ENCODE results near the gene DNM2.

Gene DNM2

DNA sequence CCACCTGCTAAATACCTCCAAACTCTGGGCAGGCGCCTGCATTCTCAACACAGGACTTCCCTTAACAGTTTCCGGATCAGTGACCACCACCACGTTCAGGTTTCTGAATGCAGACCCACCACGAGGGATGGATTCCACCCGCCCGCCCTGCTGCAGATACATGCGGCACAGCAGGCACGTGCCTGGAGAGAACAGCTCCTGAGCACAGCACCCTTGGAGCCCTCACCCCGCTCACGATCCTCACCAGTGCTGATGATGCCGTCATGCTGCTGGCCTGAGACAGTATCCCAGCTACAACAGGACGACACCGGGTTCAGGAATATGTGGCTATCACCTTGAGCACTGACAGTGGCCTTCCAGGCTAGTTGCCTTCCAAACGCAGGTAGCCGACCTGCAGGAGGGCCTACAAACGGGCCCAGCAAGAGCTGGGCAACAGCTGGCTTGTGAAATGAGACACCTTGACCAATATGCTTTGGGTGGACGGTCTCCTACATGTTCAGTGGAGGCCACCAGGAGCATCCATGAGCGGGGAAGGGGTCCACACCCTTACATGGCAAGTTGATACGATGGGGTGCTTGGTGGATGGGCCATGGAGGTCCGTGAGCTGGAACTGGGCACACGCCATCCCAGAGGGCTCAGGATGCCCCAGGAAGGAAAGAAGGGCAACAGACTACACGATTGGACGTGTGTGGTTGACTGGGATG, 26.5 kb upstream of the DNM2 start:
- no peak for DNase-seq

DNA sequence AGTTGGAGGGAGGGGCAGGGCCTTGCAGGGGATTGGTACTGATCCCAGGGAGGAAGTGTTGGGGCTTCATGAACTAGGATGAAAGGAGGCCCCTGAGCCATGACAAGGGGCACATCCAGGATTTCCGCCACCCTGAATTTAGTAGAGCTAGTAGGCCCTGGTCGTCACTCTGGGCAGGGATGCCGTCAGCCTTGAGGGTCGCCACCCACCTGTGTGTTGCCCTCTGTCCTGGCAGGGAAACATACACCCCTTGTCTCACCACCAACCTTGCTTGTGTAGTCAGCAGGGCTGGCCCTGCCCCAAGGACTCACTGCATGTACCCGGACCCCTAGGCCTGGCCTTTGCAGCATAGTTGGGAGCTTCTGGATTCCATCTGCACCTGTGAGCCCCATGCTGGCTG, 26.0 kb upstream of the DNM2 start:
- DNase-seq = no peak

DNA sequence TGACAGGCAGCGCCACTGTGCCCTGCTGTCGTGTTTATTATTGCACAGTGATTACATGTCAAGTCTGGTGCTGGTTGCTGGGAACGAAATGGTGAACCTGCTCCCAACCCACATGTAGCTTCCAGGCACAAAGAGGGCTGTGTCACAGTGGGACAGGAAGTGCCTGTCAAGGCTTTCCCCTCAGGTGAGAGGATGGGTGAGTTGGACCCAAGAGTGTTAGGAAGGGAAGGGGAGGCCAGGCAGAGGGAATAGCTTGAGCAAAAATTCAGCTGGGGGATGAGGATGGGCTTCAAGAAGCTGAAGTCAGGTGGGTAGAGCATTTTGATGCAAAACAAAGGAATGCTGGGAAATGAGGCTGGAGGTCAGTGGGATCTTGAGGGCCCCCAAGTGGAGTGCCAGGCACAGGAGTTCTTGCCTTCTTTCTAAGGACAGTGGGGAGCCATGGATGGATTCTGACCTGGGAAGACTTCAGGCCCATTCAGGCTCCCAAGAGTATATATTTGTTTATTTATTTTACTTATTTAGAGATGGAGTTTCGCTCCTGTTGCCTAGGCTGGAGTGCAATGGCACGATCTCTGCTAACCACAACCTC, 25.1 kb upstream of the DNM2 start:
- DNase-seq = no peak

DNA sequence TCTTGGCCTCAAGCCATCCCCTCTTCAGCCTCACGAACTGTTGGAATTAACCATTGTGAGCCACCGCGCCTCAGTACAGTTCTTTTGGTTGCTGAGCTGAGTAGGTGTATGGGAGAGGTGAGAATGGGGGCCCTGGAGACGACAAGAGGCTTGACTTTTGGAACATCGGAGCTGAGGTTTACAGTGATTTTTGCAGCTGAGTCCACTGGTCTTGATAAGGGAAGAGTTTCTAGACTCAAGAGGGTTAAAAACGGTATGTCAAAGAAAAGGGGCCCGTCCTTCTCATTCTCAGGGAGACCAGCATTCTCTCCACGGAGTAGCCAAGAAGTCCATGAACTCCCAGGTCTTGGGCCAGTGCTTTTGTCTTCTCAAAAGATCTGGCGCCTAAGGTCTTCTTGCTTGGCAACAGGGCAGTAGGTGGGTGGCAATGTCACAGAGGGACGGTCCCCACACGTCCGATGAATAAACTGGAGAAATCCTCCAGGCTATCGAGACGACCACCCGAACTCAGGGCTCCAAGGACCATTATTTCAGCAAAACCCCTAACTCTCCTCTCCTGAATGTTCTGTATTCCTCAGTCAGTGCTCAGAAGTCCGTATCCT, 23.1 kb upstream of the DNM2 start:
- DNase-seq = no peak

DNA sequence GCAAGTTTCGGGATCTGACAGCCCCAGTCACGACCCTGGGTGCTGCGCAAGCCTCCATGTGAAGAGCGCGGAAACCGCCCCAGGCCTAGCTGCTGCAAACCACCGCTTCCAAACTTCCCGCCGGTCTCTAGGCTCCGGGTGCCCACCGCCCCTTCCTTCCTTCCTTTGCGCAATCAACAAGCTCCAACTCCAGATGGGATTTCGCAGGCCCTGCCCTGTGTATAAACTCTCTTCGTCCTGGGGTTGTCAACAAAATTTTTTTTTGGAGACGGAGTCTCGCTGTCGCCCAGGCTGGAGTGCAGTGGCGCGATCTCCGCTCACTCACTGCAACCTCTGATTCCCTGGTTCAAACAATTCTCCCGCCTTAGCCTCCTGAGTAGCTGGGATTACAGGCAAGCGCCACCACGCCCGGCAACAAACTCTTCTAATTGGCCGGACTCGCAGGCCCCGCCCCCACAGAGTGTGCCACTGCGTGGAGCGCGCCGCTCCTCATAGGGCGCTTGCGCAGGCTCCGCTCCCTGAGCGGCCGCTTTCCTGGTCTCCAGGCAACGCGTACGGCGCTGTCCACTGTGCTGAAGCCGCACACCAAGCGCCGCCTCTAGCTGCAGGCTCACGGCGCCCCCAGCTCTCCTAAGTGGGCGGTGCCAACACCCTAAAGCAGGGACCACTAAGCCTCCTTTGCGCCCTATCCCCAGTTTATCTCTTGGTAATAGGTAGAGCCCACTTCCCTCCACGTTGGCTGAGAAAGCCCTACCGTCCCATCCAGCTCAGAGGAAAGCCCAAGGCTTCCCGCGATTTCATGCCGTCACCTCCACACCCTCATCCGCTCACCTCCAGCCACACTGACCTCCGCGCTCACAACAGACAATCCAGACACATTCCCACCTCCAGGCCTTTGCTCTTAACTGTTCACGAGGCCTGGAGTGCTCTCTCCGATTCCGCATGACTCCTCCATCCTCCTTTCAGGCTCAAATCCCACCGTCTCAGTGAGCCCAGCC, 22.2 kb upstream of the DNM2 start:
- peak; percentile 62 for DNase-seq

DNA sequence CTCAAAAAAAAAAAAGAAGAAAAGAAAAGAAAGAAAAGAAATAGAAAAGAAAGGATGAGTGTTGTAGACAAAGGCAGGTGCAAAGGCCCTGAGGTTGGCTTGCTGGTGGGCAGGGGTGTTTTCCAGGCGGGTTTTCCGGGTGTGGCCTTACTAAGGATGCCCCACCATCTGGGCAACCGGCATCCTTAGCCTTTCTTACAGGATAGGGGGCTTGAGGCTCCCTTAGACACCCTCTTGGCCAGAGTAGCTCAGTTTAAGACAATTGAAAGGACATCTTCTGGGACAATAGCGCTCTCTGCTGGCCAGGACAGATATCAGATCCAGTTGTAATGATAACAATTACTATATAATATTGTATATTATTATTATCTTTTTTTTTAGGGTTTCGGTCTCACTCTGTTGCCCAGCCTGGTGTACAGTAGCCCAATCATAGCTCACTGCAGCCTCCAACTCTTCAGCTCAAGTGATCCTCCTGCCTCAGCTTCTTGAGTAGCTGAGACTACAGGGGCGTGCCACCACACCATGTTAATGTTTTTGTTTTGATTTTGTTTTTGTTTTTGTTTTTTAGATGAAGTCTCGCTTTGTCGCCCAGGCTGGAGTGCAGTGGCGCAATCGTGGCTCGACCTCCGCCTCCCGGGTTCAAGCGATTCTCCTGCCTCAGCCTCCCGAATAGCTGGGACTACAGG, 18.1 kb upstream of the DNM2 start:
- DNase-seq = peak; percentile 49

DNA sequence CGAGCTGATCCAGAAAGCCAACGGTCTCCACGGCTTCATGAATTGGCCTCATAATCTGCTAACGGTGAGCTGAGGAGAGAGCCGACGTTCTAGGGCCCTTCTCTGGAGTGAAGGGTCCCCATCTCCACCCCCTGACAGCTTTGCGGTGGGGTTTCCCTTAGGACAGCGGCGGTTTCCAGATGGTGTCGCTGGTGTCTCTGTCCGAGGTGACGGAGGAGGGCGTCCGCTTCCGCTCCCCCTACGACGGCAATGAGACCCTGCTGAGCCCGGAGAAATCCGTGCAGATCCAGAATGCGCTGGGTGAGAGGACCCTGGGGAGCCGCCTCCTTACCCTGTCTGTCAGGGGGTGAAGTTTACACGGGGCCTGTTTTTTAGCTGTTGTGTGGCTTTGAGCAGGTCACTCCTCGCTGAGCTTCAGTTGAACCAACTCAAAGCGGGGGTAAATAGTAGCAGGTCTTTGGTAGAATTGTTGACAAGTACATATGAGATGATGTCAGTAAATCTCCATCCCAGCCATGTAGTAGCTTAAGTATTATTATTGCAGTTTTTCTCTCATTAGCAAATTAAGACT, 15.8 kb upstream of the DNM2 start:
- DNase-seq = no peak

DNA sequence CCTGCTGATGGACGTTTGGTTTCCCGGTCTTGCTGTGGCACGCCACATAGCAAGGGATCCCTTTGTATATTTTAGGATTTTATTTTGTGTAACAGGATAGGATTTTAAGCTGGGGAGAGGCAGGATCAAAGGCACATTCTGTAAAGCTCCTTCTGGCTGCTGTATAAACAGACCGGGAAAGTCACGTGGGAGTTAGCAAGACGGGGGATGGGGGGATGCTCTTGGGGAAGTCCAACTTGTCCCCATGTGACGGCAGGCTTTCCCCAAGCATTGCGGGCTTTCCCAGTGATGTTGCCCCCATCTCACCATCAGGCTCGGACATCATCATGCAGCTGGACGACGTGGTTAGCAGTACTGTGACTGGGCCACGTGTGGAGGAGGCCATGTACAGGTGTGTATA, 10.9 kb upstream of the DNM2 start:
- DNase-seq = no peak

DNA sequence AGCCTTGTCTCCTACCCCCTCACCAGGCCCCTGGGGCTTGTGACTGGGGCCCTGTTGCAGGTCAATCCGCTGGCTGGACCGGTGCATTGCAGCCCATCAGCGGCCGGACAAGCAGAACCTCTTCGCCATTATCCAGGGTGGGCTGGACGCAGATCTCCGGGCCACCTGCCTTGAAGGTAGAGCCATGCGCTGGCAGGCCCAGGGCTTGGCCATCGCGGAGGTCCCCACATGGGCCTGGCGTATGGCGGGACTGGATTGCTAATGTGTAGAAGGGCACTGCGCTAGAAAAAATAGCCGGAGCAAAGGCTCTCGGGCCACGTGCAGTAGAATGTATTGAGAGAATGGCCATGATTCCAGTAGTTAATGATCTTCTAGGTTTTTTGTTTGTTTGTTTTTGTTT, 10.4 kb upstream of the DNM2 start:
- DNase-seq = no peak

DNA sequence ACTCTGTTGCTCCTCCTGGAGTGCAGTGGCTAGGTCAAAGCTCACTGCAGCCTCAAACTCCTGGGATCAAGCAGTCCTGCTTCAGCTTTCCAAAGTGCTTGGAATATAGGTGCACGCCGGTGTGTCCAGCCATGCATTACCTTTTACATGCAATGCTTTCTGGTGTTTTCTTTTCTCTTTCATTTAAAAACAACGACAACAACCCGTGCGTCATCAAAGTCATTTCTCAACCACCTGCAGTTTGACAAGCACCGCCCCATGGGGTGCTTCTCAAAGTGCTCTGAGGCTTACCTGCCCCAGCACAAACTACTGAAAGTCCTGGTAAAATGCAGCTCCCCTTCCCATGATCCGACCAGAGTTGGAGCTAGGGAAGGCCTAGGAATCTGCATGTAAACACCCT, 9.6 kb upstream of the DNM2 start:
- DNase-seq = no peak

DNA sequence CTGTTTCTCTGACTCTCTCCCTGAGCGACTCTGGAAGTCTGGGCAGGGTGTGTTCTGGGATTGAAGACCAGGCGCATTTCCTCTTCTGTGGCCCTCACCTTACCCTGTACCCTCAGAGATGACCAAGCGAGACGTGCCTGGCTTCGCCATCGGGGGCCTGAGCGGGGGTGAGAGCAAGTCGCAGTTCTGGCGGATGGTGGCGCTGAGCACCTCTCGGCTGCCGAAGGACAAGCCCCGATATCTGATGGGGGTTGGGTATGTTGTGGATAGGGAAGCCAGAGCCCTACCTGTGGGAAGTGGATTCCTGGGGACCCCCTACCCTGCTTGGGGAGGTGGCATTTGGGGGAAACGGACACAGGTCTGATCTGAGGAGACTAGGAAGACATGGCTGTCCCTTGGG, 5.8 kb upstream of the DNM2 start:
- DNase-seq = no peak

DNA sequence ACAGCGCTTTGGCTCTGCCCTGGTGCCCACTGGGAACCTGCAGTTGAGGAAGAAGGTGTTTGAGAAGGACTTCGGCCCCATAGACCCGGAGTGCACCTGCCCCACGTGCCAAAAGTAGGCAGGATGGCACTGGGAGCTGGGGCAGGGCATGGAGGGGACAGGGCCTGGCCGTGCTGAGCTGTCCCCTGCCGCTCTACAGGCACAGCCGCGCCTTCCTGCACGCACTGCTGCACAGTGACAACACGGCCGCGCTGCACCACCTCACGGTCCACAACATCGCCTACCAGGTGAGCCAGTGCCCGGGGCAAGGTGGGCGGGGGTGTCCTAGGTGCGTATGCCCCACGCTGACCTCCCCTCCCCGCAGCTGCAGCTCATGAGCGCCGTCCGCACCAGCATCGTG, 5.1 kb upstream of the DNM2 start:
- no peak for DNase-seq

DNA sequence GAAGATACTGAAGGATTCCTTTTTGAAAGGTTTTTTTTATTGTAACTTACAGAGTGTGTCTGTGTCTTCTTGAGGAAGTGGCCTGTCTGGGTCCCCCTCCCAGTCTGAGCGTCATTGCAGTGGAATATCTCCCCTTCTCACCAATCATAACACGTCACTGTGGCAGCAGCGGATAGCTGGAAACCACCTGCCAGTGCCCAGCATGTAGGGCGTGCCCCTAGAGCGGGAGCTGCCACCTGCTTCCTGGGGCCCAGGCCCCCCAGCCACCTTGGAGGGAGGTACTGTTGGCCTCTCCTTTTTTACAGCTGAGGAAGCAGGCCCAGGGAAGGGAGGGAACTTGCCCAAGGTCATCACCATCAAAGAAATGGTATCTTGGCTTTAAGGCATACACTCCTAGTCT, 4.6 kb upstream of the DNM2 start:
- peak; percentile 7 for DNase-seq

DNA sequence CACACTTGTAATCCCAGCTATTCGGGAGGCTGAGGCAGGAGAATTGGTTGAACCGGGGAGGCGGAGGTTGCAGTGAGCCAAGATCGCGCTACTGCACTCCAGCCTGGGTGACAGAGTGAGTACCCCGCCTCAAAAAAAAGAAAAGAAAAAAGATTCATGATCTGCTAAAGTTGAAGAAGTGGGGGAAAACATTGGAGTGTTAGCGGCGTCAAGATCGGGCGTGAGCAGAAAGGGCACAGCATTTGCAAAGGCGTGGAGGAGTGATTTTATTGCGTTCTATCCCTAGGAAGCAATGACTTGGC, 874 bp upstream of the DNM2 start:
- no peak for DNase-seq

DNA sequence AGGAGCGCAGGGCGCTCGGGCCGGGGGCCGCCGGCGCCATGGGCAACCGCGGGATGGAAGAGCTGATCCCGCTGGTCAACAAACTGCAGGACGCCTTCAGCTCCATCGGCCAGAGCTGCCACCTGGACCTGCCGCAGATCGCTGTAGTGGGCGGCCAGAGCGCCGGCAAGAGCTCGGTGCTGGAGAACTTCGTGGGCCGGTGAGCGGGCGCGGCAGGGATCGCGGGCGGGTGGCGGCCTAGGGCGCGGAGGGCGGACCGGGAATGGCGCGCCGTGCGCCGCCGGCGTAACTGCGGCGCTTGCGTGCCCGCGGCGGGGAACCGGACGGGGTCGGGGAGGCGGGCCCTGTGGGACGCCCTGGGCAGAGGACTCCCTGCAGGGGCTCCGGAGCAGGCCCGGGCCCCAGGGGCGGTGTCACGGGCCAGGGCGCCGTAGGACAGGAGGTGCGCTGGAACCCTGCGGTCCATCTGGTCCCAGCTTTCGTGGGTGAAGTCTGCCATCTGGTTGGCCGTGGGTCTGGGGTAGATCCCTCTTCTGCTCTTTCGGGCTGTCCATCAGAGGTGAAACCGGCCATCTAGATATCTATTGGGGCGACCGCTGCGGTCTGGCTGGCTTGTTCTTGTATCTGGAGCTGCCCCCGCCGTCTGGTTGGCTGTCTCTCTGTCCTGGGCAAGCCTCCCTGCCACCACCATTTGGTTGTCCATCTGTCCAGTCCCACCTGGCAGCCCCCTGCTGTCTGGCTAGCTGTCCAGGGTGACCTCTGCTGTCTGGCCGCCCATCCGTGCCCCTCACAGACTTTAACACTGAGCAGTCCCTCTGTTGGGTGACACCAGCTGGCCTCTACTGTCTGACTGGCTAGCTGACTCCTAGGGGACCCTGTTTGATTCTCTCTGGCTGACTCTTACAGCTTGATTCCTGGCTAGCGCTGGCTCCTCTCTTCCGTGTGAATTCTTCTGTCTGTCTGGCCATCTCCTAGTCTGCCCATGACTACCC, 622 bp downstream of the DNM2 start:
- DNase-seq = no peak

DNA sequence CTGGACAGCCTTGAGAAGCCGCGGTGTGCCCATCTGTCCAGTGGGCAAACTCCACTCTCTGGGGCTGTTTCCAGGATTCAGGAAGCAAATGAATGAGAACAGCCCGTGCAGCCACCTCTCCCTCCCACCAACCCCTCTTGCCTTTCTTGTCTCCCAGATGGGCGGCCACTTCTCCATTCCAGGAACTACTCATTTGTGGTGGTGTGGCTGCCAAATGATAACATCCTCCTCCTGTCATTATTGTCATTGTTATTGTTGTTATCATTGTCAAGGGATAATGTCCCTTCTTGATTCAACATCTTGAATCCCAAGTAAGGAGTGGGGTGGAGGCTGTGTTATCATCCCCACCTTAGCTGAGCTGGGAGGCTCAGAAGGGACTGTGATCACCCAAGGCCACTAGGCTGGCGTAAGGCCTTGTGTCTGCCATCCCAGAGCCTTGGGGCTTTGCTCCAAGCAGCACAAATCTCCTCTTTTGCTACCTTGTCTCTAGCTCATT, 1.6 kb downstream of the DNM2 start:
- DNase-seq = no peak

DNA sequence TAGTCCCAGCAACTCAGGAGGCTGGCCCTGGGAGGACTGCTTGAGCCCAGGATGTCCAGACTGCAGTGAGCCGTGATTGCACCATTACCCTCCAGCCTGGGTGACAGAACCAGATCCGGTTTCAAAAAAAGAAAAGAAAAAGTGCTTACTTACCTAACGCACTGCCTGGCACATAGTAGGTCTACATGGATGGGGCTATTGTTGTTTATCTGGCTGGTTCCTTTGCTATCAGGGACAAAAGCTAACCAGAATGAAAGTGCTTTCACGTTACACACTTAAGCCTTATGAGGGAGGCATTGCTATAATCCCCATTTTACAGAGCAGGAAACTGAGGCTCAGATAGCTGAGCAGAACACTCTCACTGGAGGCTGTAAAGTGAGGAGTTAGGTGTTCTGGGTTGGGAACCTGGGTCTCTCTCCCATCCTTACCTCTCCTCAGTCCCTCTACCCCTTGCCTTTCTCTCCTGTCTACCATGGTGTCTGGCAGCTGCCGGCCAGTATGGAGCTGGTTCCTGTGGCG, 2.8 kb downstream of the DNM2 start:
- no peak for DNase-seq

DNA sequence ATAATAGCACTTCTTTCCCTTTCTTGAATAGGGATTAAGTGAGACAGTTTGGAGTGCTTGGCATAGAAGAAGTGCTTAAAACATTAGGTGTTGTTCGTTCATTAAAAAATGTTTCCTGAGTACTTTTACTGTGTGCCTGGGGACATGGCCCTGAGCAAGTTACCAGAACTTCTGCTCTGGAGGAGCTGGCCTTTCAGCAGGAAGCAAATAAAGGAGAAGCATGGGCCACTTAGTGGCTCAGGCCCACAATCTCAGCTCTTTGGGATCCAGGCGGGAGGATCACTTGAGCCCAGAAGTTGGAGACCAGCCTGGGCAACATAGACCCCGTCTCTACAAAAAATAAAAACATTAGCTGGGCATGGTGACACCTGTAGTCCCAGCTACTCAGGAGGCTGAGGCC, 5.7 kb downstream of the DNM2 start:
- DNase-seq = no peak

DNA sequence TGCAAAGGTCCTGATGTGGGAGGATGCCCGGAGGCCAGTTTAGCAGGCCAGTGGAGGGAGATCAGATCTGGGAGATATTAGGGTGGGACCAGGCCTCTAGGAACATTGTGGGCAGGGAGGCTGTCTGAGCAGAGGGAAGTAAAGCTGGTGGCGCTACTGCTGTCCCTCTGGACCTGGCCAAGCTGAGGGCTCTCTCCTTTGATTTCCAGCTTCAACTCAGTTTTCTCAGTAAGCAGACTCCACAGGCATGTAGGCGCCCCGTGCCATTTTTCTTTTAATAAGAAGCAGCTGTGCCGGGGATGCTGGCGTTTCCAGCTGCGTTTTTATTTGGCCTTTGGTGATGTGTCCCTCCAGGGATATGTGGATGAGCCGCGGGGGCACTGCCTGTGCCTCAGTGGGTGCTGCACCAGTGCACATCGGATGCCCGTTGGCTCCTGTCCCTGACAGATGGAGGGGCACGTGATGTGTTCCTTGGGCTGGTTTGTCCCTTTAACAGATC, 6.7 kb downstream of the DNM2 start:
- DNase-seq = no peak

DNA sequence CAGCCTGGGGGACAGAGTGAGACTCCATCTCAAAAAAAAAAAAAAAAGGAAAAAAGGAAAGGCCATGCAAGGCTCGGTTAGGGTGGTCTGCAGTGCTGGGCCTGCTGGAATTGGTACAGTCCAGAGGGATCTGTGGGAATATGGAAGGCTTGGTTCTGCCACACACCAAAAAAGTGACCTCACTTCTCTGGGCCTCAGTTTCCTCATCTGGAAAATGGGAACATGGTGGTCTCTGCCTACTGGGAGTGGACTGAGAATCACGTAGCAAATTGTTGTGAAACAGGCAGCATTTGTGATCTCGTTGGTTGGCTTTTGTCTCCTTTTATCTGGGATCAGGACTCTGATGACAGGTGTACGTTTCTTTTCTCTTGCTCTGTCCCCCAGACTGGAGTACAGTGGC, 7.5 kb downstream of the DNM2 start:
- no peak for DNase-seq

DNA sequence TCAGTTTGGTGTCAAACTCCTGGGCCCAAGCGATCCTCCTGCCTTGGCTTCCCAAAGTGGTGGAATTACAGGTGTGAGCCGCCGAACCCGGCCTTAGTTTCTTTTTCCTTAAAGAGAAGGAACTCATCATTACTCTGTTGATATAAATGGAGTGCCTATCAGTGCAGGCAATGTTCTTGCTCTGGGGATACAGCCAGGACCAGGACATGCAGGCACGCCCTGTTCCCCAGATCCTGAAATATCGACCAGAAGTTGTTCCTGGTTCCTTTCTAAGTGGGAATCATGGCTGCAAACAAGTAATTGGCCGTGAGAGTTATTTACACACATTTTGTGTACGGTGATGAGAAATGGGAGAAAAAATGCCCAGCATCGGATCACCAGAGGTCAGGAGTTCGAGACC, 8.4 kb downstream of the DNM2 start:
- no peak for DNase-seq
